NCI-H2171 treated with DMSO at 0.1 percent for 48 hours (cell line): ENCODE data around the gene DCDC2C.
"Not testable (repeated sequence)": the region's sequence is repeated elsewhere in the genome, so short reads cannot be mapped to it uniquely, and the experiment has no call there.

ENCODE experiments used
- DNase-seq: peaks from one replicate; lab custom pipeline; 2025; lab: John Stamatoyannopoulos, UW

The DCDC2C gene

DNA sequence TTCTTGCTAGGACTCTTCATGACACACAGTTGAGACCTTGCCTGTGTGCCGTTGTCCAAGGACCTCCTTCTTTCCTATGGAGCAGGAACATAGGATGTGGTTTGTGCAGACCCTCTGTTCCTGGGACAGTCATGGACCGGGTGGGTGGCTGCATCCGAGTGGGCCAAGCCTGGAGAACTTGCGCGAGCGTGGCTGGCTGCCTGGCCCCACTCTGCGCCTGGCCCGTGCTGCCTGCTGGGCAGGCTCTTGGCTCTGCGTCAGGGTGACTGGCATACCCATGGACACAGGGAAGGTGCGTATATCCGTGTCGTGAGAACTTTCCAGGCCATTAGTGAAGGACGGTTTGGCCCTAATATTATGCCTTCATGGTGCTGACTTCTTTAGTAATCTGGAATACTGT lies 68.2 kb downstream of the DCDC2C start:
- no peak for DNase-seq

DNA sequence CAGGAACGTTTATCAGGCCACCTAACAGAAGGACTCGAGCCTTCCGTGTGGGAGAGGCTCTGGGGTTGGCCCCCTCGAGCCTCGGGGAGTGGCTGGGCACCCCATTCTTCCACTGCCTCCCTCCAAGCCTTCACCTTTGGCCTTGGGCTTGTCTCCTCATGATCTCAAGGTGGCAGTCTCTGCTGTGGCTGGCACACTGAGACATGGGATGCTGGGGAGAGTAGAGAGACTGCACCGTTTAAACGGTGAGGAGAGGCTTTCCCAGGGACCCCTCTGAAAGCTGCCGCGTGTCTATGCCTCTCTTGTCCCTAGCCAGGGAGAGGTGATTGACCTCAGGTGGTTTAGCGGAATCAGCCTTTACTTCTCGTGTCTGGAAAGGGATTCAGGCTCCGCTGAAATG lies 71.0 kb downstream of the DCDC2C start:
- DNase-seq: no peak

DNA sequence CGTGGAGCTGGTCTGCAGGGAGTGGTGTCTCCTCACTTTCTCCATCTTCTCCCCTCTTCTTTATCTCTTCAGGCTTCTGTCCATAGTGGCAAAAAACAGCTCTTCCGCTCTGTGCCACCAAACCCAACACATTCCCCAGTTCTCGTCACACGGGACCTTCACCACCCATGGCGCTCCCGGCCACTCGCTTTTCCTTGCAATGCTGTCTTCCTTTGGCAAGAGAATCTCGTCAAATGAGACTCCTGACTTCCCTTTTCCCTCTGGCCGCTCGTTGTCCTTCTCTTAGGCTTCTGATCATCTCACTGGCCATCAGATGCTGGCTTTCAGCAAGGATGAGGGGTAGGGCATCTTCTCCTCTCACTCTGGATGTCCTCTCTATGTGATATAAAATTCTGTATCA lies 72.9 kb downstream of the DCDC2C start:
- DNase-seq: no peak

DNA sequence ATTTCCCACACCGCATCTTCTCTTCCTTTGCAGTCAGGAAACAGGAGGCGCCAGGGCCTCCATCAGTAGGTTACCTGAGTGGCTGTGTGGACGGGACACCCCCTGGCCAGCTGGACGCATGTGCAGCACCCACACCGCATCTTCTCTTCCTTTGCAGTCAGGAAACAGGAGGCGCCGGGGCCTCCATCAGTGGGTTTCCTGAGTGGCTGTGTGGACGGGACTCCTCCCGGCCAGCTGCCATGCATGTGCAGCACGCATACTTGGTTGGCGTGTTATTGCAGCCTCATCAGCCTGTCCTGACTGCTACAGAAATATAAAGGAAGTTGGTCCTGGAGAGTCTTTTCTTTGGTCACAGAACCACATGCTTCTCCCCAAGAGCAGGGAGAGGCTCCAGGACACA lies 74.6 kb downstream of the DCDC2C start:
- DNase-seq: no peak

DNA sequence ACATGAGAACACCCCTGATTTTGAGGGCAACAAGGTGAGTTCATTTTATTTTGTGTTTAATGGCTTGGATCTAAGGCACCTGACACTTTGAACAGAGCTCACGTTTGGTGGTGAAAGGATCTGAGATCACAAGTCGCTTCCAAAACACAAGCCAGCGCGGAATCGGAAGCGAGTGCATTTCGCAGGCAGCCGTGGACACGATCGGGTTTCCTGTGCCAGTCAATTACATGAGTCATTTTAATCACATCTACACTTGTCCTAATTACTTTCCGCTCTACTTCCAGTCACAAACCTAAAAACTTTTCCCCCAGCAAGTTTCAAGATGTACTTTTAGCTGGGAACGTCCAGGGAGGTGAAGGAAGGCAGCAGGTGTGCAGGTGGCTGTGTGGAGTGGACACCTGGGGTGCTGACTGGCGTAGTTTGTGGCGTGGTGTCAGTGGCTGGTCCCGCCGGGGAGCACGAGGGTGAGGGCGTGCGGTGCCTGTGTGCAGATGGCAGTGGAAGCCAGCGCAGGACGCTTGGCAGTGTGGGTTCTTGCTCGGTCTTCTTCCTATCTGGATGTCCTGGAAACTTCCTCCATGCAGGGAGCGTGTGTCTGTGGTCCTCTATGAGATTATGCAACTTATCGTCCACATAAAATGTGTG lies 75.6 kb downstream of the DCDC2C start:
- DNase-seq: peak; percentile 60

DNA sequence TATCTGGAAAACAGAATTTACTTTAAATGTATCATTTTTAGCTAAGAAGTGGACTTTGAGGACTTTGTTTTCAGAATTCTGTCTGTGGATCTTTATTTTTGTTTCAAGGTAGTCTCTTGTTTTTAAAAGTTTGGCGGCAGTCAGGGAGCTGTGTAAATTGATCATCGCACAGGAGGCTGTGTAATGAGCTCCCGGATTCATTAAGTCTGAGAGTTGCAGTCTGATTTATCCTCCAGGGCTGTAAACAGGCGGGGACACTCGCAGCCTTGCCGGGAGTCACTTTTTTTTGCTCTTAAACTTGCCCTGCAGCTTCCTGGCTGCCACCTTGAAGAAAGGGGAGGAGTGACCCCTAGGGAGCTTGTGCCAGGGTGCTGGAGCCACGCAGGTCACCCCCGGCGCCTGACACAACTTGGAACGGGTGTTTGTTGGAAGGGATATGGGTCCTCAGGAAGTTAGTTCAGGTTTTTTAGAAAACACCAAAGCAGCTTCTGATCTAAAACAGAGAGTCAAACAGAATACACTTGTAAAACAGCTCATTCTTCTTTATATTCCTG lies 76.2 kb downstream of the DCDC2C start:
- DNase-seq: peak; percentile 27

DNA sequence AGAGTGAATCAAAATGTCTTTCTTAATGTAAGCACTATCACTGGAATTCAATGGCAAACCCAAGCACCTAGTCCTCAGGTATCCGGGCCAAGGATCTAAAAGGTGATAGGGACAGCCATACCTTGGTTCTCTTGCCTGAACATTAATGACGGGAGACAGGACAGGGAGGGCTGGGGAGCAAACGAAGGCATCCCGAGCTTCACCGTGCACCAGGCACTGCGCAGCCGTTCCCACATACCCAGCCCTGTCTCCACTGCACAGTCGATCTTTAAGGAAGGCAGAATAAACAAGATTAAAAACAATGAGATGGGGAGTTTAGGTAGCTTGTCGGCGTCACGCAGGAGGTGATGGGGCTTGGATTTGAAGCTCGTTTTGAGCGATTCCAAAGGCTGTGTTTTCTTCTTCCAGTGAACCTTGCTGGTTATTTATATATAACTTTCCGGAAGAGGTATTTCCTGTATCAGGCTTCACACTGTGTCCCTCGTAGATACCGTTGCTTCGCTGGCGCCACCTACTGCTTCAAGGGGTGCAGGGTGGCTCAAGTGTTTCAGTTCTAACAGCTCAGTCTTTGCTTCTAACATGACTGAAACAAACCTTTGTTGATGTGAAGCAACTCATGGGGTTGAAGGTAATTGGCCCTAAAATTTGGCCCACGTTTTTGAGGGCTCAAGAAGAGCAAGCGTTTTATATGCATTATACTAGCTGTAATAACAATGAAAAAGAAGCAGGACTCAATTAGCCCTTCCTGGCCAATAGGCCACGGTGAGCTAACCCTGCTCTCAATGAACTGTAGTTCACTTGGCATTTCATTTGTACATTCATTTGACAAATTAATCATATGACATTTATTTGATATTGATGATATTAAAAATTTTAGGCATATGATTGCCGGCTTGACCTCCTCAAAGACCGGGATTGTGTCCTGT lies 77.4 kb downstream of the DCDC2C start:
- DNase-seq: peak; percentile 23

DNA sequence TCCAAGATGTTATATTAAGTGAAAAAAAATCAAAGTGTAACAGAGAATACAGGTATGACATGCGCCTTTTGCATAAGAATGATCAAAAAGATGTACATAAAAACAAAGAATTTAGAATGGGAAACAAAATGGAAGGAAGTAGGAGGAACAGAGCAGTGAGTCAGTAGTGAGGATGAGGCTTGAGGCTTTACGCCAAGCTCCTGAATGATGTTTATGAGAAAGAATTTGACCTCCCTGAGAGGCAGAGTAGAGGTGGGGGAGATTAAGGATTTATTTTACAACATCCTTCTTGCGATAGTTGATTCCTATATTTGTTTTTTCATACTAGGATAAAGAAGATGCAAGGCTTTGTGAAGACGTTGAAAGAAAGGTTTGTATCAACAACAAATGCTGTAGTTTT lies 81.4 kb downstream of the DCDC2C start:
- no peak for DNase-seq

DNA sequence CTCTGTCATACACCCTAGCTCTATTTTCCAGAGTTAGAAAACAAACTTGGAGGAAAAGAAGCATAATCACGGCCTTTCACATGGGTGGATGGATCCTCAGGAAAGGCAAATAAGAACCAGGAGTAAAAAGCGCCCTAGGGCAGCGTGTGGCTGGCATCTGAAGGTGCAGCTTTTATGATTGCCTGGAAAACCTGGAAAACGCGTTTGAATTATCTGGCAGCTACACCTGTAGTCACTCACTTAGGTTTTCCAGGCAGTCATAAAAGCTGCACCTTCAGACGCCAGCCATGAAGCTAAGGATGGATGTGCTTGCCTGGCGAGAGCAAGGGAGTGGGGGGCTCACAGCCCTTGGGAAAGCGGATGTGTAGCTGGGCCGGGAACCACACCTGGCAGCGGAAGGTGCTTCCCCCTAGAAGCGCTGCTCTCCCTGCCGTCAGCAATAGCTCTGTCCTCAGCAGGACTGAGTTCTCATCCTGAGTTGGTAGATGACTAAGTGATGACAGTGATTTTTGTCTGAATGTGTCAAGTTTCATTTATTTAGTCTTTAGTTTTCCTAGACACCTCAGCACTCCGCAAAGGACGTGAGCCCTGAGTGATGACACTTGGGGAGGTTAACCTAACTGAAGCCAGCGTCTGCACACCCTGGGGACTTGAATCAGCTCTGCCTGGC lies 82.0 kb downstream of the DCDC2C start:
- no peak for DNase-seq

DNA sequence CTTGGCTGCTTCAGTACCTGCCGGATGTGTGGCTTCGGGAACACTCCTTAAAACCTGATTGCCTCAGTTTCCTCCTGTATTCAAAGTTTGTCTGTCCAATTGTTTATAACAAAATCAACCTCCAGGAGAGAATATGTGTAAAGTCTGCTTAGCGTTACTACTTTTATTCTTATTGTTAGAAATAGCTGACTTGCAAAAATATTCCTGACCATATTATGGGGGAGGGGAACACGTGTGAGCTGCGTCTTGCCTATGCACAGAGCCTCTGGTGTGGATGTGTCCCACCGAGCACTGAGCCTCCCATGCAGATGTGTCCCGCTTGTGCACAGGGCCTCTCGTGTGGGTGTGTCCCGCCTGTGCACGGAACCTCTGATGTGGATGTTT lies 82.5 kb downstream of the DCDC2C start:
- no peak for DNase-seq

DNA sequence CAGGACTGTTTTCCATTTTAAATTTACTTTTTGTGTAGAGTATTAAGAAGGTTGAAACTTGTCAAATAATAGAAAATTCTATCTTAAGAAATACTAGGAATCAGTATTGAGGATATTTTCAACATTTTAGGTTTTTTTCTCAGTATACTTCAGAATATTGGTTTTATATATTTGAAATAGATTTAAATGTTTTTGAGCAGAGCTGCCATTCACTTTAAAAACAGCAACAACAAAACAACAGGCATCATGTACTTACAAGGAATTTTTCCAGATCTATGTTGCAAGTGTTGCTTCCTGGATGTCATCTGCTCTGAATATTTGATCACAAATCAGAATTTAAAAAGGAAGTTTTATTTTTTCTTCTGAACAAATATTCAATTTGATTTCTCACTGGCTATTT lies 84.4 kb downstream of the DCDC2C start:
- no peak for DNase-seq

DNA sequence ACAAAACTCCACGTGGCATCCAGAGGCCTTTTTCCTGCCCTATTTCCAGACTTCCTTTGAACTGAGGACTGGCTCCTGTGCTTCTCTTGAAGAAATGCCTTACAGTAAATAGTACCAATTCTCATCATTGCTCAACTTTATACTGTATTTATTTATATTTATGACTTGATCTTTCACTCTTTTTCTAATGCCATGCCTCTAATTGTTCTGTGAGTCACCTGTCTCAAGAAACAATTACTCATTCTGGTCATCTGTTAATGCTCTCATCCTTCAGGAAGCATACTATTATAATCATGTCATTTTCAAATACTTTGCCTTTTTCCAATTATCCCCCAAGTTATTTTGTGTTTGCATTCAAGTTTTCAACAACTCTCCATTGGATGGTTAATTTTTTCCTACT lies 85.9 kb downstream of the DCDC2C start:
- no peak for DNase-seq

DNA sequence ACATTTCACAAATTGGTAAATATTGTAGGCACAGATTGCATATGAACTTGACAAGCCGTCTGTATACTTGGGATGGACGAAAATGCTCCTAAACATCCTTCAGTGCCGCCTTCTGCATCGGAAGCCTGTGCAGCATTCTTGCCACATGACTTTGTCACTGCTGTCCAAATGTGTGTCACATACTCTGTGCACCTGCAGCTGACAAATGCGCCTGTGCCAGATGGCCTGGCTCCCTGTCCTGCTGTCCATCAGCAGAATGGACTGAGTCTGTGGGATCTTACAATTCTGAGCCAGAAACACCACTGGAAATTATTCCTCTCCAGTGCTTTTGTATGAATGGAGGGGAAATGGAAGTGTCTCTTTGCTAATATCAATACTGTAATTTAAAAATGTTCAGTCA lies 89.9 kb downstream of the DCDC2C start:
- DNase-seq: no peak

DNA sequence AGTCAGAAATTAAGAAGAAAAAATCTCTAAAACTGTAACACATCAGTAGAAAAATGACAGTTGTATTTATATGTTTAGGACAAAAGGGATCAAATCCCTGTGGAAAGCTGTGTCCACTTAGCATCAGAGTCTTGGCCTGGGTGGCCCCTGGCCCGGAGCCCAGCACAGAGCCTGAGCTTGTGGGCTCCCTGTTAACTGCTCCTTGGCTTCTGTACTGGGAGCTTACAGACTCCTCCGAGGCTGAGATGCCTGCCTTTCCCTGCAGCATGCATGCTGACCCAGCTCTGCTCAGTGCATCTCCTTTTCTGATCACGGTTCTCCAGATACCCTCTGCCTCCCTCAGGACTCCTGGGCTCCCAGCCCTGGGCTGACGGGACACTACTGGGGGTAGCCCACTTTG lies 98.1 kb downstream of the DCDC2C start:
- no peak for DNase-seq

DNA sequence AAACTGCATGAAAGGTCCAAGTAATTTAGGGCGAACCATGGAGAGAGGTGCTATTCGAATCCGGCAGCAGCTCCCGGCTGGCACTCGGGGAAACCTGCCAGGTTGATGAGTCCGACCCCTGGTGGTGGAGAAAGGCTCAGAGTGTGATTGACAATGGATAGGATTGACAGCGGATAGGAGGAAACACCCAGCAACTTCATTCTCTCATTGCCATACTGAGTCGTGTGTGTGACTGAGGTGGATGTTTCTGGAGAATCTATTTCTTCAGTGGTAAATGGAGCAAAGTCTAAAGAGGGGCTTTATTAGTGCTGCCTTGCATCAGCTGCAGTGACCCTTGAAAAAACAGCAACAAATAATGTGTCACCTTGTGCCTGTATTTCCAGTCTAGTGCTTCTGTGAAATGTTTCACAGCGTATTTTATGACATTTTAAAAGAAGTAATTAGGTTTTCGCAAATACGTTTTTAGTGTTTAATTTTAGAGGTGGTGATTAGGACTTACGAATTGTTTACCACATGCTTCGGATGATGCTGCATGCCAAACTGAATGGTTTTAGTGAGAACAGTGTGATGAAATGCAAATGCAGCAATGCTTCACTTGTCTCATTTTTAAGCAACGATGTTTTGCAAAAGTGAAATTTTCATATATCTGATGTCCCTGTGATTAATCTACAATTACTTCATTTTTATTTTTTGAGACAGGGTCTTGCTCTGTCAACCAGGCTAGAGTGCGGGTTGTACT lies 102.0 kb downstream of the DCDC2C start:
- DNase-seq: peak; percentile 57

DNA sequence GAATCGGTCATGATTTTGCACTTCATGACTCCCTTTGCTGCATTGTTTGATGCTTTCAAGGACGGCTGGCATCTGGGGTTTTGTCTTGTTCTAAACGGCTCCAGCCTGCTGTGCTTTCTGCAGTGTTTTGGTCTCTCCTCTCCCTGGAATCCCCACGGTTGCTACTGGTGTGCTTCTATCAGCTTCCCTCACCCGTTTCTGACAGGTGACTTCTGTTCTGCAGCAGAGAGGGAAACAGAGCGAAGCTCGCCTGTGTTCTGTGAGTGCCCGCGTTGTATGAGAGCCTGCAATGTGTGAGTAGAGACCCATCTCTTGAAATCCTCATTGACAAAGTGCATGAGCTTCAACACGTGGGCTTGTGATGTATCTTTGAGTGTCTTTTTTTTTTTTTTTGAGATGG lies 102.8 kb downstream of the DCDC2C start:
- DNase-seq: no peak

DNA sequence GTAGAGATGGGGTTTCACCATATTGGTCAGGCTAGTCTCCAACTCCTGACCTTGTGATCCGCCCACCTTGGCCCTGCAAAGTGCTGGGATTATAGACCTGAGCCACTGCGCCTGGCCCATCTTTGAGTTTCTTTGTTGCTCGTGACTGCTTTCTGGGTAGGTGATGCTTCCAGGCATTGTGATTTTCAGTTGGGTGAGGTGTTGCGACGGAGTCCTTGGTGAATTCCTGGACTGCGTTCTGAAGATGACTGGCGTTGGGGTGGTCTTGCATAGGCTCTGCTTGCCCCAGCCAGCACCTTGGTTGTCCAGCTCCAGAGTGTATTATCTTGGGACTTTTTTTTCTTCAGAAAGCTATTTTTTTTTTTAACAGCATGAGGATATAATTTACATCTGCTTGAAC lies 103.4 kb downstream of the DCDC2C start:
- DNase-seq: no peak

DNA sequence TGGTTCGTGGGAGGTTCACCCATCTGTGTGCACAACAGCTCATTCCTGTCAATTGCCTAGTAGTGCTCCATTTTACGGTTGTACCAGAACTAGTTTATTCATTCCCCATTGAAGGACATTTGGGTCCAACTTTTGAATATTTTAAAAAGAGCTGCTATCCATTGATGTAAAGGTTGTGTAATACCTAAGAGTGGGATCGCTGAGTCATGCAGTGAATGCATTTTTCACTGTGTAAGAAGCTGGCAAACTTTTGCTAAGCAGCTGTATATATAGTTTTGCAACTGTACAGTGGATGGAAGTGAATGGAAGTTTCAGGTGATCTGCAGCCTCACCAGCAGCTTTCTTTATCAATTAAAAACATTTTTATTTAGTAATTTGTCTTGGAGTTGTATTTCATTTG lies 104.5 kb downstream of the DCDC2C start:
- no peak for DNase-seq

DNA sequence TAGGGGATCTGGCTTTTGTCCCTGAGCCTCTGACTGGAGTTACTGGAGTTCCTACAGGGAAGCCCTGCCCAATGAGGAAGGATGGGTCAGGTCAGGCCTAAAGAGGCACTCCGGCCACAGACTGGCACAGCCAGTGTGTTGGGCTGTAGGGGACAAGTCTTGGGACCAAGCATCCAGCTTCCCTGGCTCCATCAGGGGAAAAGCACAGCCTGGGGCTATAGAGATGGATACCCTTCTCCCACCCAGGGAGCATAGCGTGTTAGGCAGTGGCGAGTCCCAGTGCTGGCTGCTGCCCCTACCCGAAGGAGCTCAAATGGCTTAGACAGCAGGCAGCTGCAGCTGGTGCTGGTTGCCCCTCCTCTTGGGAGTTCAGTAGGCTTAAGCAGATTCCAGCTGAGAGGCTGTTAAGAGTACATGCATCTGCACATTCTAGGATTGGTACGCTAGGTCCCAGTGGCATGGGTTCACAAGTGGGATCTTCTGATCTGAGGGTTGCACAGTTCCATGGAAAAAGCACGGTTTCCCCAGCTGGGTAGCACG lies 111.4 kb downstream of the DCDC2C start:
- peak; percentile 57 for DNase-seq

DNA sequence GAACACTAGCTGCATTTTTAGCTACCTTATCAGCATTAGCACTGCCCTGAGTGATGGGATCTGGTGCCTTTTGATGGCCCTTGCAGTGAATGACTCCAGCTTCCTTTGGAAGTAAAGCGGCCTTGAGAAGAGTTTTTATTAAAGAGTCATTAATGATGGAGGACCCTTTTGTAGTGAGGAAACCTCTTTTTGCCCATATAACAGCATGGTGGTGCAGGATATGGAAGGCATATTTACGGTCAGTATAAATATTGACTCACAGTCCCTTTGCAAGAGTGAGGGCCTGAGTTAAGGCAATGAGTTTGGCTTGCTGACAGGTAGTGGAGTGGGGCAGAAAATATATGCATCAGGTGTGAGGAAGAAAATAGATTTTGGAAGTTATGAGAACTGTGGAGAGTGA lies 113.8 kb downstream of the DCDC2C start:
- DNase-seq: not testable (repeated sequence)

DNA sequence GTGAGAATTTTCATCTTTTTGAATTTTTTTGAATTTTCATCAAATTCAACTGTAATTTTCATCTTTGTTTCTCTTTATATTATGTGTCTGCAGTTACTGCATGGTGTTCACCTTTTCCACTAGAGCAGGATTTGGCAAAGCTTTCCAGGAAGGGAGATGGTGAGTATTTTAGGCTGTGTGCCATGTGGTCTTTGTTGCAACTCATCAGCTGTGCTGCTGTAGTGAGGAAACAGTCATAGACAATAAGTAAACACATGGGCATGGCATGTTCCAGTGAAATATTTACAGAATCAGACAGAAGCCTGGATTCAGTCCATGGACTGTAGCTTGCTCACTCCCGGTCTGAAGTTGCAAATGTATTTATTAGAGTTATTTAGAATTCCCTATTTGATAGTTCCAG lies 120.4 kb downstream of the DCDC2C start:
- no peak for DNase-seq
